Hematopoietic multipotent progenitor cell (in vitro differentiated cells): ENCODE results near the gene SHF. TPM values are rescaled to one million over a fixed set of nuclear protein-coding genes. Genes with fewer than 3 reads are reported as not detected.
"Not testable (repeated sequence)": the region's sequence is repeated elsewhere in the genome, so short reads cannot be mapped to it uniquely, and the experiment has no call there.

Experiments used
- DNase-seq, 3 donors: peaks; one replicate each; pipeline ENCODE4 v3.0.0-alpha.2; 2011 to 2015; ENCODE audit warnings: low read depth in 2 of 3, low spot score in 2 of 3
- total RNA-seq: library from RNA; depleted of rRNA; stranded (reverse); fragments of >200 nt; gene quantifications from one replicate; pipeline ENCODE4 v1.2.3, GENCODE V29; 2012

The SHF gene
- 24.5 TPM for total RNA-seq

- peak; percentile 42 to 70 (median 70) for DNase-seq
Observed at GRCh38 chr15:45187894-45188830, at the start of gene SHF. Gene SHF, minus strand, starts transcription at chr15:45187966. Its CDS starts 15 bp downstream, at chr15:45187951.

DNA sequence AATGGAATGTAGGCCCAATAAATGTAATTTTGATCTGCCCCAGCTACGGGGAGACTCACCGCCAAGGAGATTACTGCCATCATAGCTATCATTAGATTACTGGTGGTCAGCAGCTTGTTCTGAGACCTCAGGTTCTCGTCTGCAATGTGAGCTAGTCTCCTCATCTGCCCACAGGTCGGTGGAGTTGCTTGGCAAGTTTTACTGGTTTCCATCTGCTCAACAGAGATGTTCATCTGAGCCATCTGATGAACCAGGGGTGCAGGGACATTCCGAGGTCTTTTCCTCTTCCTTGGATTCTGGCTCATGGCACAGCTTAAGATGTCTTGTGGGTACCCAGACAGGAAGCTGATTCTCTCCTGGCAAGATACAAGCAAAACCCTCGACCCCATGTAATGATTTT, 49.0 kb upstream of the SHF start:
- not testable (repeated sequence) for DNase-seq

DNA sequence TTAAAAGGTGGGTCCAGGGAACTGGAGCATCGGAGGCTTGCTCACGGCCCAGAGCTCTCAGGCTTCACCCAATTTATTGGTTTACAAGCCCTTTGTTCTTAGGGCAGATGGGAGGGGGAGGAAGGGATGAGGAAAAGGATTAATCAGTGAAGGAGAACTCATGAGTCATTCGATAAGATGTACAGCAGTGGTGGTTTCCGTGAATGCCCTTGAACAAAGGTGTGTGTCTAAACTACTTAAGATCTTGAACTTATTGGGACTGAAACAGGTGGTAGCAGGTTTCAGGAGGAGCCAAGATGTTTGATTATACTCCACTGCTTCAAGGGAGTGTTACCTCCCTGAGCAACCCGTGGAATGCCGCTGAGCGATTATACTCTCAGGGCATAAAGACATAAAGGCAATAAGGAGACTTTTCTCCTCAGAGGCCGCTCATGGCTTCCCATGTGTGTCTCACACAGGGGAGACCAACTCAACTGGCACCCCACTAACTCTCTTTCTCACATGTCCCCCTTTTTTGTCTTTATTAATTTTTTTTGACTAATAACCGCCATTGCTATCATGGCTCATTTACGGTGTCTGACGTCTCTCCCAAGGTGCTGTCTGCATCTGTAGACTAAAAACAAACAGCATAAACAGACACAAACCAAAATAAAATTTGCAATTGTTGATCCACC, 46.9 kb upstream of the SHF start:
- no peak for DNase-seq

GRCh38 chr15:45231864-45232562, 44.2 kb upstream of the SHF start:
- no peak for DNase-seq

- DNase-seq, result no peak
Observed at GRCh38 chr15:45231132-45231531, 43.4 kb upstream of the SHF start.

DNA sequence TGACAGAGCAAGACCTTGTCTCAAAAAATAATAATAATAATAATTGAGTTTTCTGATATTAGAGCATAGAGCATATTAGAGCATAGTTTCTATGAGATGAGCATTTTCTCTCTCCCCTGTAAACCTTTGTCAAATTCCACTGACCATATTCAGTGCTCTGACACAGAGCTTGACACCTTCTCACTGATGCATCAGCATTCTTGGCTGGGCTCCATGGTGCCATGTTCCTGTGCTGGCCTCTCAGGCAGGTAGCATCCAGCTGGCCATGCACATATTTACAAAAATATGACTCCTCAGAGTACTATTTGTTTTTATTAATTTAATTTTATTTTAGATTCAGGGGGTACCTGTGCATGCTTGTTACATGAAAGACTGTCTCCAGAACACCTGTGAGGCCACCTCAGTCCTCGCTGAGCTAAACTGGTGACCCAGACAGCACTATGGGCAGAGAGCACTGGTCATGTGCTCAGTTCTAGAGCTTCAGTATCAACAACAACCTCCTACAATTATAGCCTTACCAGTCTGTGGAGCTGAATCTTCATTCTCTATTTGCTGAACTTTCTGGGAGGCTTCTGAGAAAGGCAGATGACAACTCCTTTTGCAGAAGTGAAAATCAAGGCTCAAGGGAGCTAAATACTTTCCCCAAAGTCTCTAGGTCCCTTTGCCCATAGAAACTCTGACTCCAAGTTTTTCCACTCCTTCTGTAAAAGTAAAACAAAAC, 42.6 kb upstream of the SHF start:
- DNase-seq, result no peak

- DNase-seq, result no peak
Observed at GRCh38 chr15:45228931-45229330, 41.2 kb upstream of the SHF start.

- no peak for DNase-seq
Observed at GRCh38 chr15:45225506-45226273, 37.9 kb upstream of the SHF start.

GRCh38 chr15:45224621-45225217, 37.0 kb upstream of the SHF start:
- no peak for DNase-seq

- no peak for DNase-seq
Observed at GRCh38 chr15:45221967-45222366, 34.2 kb upstream of the SHF start.

GRCh38 chr15:45221053-45221599, 33.4 kb upstream of the SHF start:
- DNase-seq, result no peak

DNA sequence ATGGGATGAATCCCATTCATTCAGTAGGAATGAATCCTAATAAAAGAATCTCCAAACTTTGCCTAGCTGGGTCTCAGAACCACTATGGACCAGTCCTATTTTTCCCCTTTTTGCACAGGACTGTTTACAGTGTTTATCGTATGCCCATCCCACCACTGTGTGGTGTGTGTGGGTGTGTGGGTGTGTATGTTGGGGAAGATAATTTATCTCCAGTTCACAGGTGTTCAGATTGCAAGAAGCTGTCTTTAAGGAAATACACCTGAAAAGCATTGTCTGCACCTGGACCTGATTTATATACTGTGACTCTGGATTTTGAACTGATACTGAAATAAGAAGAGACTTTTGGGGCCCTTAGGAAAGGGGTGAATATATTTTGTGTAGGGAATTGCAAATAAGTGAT, 24.7 kb upstream of the SHF start:
- DNase-seq, result no peak

DNA sequence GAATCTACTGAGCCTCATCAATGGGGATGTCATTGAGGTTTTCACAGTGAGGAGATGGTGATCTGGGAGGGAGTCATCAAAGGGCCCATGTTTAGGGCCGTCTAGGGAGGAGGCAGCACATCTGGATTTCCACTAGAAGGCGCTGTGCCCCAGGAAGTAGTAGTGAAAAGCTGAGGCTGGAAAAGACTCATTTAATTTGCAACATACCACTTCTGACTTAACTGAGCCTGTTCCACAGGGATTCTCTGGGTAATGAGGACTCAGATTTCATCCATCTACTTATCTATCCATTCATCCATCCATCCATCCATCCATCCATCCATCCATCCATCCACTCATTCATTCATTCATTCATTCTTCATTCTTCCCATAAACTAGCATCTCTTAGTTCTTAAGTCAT, 17.4 kb upstream of the SHF start:
- DNase-seq, result peak in 2 of 3 donors; percentile 68 to 86

DNA sequence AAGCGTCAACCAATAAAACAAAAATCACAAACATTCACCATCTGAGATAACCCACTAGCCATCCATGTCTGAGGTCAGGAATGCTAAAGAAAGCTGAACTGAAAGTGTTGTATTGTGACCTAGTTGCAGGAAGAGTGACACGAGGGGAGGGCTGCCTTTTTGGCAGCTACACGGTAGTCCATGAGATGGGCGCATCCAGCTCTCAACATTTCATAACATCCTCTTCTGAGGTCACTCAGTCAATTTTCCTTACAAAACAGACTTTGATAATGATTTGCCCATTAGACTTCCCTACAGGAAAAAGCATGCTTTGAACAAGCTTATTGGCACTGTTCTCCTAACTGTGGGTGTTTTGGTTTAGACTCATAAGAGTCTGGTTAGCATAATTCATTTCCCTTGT, 15.4 kb upstream of the SHF start:
- DNase-seq, result no peak

DNA sequence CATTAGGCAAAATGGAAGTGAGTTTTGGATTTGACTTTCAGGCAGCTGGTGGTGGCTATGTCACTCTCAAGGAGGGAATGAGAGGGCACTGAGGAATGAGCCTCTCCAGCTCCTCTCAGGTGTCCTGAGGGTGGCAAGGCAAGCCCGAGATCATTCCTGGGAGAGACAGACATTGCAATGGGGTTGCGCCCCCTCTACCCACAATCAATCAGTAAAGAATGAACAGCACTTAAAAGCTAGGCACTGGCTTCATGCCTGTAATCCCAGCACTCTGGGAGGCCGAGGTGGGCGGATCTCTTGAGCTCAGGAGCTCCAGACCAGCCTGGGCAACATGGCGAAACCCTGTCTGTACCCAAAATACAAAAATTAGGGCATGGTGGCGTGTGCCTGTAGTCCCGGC, 14.1 kb upstream of the SHF start:
- no peak for DNase-seq

DNA sequence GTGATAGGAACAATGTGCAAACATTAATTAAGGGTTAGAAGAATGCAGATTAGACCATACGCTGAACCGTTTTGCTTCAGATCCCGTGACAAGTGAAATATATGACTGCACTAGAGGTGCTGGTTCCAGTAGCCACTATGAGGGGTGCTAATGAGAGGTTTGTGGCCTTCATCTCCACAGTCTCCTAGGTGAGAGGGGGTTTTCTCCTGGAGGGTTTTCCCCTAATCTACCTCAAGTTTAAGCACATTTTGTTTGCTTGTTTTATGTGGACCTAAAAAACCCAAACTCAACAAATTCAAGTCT, 13.7 kb upstream of the SHF start:
- DNase-seq, result no peak

DNA sequence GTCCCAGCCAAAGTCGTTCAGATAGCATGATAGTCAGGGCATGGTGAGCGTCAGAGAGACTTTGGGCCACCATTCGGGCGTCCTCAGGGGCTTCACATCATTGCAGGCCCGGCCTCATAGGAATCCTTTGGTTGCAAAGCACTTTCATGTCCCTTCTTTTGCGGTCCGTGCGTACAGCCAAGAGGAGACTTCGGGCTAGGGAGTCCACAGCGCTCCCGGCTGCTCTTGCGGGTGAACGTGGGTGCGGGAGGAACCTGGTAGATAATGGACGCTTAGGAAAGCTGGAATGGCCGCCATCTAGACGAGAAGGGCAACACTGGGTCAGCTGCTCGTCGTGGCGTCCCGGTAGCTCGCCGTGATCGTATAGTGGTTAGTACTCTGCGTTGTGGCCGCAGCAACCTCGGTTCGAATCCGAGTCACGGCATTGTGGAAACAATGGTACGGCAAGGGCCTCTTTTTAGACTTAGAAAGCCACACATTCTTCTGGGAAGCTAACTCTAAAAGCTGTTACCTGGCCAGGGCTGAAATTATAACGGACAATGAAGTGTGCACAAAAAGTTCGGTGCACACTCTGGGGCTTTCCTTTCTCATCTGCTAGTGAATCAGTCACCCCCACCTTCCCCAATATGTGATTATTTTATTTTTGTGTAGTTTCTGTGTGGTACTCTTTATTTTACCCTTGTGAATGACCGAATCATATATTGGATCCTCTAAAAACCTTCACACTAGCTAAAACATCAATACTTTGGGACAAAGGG, 13.2 kb upstream of the SHF start:
- DNase-seq, result peak; percentile 60 to 68 (median 65)

DNA sequence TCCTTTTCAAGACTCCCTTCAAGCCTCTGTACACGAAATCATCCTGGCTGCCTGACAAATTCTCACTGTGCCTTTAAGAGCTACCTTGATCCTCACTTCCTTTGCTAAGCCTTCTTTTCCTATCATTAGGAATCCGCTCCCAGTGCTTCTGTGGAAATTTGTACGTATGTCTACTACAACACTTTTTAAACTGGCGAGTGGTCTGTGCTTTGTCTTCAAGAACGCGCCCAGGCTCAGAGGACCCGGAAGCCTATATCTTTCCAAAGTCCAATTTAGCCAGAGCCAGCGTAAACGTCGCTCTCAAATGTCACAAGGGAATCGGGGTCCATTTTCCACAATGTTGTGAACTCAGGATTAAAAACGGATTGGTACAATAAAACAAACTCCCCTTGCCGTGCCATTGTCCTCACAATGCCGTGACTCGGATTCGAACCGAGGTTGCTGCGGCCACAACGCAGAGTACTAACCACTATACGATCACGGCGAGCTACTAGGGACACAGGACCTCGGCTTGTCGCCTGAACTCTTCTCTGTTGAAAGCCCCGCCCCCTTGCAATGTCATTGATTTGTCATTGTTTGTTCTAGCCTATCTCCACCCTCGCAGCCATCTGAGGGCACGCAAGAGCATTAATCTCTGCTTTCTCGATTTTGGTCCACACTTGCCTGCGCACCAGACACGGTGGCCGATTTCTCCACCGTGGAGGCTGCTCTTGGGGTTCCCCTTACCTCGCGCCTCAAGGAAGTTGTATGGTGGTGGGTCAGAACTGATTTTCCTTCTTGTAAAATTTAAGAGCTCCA, 12.4 kb upstream of the SHF start:
- DNase-seq, result peak; percentile 96 to 98 (median 97)
